GM12874 (cell line): ENCODE results near the gene BCAS3.

Experiments used
- CTCF ChIP-seq: IDR thresholded peaks from 2 replicates; pipeline ENCODE4 v1.5.1; 2011; ENCODE audit warnings: low read depth, mild to moderate bottlenecking, control low read depth, low read length, moderate library complexity; ENCODE audit not compliant: insufficient read depth

Gene BCAS3

GRCh38 chr17:61134551-61135235, 457.0 kb downstream of the BCAS3 start:
- no peak for TF ChIP-seq CTCF

- no peak for TF ChIP-seq CTCF
Measured at GRCh38 chr17:61135782-61136181, 458.1 kb downstream of the BCAS3 start.

GRCh38 chr17:61136296-61136695, 458.6 kb downstream of the BCAS3 start:
- TF ChIP-seq CTCF: no peak

- no peak for TF ChIP-seq CTCF
Measured at GRCh38 chr17:61139219-61139618, 461.6 kb downstream of the BCAS3 start.

- no peak for TF ChIP-seq CTCF
Measured at GRCh38 chr17:61140081-61140786, 462.6 kb downstream of the BCAS3 start.

GRCh38 chr17:61143026-61143425, 465.4 kb downstream of the BCAS3 start:
- TF ChIP-seq CTCF: no peak

GRCh38 chr17:61144137-61144536, 466.5 kb downstream of the BCAS3 start:
- no peak for TF ChIP-seq CTCF
